ENCODE results near the gene ENAH.

Gene ENAH

DNA sequence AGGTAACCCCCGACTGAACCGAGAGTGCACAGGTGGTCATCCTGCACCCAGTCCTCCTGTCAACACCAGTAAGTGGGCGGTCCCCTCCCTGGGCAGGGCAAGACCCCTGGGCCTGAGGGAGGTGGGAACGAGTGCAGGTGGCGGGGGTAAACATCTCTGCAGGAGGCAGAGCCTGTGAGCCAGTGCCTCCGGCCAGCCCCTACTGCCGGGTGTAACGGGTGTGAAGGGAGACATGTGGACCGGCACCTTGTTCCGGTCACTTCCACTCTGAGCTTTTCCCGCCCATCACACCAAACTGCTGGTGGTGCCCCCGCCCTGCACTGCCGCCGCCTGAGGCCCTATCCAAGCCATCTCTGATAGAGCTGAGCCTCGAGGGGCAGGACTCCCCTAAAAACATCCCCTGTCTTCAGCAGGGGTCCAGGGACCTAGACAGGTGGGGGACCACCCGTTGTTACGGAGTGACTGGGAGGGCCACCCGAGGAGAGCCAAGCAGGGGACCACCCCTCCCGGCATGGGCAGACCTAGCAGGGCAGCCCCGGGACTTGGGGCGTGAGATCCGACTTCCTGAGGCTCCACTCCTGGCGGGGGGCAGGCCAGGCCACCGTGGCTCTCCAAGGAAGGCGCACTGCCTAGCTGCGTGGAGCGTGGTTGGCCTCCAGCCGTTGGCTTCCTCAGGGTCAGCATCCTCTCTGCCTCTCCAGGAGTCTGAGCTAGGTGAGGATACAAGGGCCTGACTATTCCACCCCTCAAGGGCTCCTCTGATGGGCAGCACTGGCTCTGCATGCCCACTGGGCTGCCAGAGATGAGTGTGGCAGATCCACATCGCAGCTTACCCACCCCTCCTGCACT, 181.2 kb downstream of the ENAH start:
- no peak for DNase-seq (ENCODE audit: low read depth)

DNA sequence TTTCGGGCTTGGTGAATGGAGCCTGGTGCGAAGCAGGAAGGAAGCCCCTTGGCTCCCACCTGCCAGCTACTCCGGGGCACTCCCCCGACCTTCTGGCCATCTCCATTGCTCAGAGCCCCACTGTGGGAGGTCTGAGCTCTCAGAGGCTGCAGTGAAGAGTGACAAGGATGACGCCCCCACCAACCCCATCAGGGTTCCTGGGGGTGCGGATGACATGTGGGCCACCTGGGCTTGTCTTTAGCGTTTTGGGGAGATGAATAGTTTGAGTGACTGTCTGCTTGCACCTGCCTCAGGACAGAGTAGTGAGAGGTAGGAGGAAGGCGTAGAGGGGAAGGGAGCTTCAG, 181.8 kb downstream of the ENAH start:
- DNase-seq (ENCODE audit: low read depth) = no peak

DNA sequence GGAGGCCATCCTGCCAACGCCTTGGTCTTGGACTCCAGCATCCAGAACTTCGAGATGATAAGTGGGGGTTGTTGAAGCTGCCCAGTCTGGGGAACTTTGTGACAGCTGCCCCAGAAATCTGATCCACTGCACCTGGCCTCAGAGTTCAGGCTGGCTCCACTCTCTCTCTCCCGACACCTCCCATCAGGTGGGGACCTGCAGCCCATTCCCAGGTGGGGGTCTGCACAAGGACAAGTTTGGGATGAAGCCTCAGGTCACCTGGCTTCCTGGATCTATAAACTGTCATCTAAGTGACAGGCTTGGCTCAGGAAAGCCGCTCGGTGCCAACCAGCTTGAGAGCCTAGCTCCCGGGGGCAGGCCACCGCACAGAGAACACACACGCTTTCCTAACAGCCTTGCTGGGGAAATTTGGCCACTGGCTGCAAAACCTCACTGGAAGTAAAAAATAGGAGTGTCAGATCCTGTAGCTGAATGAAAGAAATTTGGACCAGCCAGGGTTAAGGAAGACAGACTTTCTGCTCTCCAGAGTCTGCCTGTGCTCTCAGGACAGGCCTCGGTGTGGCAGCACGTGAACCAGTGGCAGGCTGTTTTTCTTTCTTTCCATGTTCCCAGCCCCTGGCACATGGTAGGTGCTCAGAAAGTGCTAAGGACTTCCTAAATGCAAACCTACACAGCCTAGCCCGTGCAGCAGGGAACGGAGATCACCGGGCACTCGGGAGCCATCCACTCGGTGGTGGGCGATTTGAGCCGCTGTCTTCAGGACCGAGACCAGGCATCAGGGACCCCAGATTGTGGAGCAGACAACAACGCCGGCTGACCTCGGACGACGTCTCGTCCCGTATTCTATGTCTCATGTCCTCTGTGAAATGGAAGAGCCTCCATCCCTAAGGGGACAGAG, 182.5 kb downstream of the ENAH start:
- DNase-seq (ENCODE audit: low read depth) = no peak

DNA sequence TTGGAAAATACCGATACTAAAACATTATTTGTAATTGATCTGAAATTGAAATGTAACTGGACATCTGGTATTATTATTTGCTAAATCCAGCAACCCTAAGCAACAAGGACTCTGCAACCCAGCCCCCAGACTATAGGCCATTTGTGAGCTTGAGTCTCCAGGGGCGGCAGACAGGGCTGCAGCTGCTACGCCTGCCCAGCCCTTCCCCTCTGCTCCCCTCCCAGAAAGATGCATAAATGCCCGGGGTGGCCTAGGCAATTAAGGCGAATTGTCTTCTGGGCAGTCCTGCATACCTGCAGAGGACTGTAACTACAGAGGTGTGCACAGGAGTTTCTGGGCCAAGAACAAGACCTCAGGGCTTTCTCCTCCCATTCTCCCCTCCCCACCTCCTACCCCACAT, 183.9 kb downstream of the ENAH start:
- DNase-seq (ENCODE audit: low read depth) = no peak

DNA sequence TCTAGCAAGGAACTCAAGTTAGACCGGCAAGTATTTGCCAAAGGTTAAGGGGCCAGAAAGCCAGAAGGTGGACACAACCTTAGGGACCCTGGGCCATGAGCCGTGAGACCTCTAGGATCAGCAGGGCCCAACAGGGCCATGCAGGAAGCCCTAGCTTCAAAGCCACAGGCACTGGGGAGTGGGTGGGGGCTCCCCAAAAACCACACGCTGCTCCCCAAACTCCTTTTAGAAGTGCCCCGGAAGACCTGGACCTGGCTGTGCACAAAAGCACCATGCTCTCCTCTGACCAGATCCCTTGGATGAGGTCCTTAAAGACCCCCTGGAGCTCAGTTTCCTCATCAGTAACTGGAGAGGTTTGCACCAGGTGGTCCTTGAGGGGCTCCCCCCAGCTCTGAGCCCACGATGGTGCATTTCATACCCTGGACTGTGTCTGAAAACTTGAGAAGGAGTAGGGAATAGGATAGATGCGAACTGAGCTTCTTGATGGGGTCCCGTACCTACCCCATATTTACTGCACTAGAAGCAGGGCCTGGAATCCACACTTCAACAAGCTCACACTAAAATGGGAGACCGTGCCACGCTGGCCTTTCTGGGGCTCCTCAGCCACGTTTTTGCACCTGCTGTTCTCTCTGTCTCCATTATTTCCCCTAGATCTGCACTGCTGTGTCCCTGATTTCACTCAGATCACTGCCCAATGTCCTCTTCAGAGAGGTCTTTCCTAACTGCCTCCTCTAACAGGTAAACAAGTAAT, 184.5 kb downstream of the ENAH start:
- DNase-seq (ENCODE audit: low read depth) = no peak

DNA sequence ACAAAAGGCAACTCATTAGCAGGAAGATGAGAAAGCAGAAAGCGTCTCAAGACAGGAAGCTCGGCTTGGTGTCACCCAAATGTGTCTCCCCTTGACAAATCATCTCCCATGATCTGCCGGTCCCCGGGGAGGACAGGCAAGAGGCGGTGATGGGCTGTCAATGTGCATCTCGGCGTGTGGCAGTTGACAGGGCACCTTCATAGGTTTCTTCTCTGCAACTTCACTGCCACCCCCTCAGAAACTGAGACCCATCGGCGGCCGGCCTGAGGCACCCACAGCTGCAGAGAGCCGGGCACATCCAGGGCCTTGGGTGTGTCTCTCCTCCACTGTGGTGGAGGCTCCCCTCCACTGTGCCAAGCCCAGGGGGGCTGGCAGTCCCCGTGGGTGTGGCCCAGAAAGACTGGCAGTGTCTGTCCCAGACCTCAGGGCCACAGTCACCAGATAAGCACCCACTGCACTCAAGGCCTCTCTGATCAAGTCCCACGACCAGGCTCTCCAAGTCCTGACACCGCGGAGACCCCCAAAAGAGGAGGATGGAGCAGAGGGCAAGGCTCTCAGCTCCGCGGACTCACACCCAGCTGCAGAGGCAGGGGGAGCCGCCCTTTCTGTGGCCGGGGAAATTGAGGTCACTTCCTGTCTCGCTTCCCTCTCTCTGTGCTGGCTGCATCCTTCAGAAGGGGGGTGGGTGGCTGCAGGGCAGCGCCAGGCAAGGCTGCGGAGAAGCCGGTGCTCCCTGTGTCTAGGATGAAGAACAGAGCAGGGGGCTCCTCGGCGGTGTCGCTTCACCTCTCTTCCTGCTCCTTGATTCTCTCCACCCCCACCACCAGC, 185.5 kb downstream of the ENAH start:
- no peak for DNase-seq (ENCODE audit: low read depth)

DNA sequence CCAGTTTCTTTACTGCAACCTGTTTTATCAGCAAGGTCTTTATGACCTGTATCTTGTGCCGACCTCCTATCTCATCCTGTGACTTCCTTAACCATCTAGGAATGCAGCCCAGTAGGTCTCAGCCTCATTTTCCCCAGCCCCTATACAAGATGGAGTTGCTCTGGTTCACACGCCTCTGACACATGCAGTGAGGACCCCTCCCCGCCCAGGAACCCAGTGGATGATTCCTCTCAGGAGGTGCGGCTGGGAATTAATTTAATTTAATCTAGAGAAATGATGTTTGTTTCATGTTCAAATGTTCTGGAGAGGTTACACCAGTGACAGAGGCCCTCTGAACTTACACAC, 186.1 kb downstream of the ENAH start:
- no peak for DNase-seq (ENCODE audit: low read depth)

DNA sequence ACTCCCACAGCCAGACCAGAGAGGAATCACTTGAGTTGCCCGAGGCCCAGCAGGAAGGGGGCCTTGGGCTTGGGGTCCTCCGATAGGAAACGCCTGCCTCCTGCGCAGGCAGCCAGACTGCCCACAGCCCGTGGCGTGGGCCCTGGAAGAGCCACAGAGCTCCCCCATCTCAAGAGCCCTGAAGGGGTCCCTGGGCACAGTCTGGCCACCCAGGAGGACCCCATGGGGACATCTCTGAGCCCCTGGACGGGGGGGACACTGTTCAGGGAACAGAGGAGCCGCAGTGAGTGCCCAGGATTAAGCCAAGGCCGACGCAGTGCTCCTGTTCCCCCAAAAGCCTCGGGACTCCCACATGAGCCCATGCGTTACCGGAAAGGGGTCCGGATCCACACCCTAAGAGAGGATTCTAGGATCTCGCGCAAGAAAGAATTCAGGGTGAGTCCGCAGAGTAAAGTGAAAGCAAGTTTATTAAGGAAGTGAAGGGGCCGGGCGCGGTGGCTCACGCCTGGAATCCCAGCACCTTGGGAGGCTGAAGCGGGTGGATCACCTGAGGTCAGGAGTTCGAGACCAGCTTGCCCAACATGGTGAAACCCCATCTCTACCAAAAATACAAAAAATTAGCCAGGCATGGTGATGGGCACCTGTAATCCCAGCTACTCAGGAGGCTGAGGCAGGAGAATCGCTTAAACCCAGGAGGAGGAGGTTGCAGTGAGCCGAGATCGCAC, 187.0 kb downstream of the ENAH start:
- DNase-seq (ENCODE audit: low read depth) = no peak

DNA sequence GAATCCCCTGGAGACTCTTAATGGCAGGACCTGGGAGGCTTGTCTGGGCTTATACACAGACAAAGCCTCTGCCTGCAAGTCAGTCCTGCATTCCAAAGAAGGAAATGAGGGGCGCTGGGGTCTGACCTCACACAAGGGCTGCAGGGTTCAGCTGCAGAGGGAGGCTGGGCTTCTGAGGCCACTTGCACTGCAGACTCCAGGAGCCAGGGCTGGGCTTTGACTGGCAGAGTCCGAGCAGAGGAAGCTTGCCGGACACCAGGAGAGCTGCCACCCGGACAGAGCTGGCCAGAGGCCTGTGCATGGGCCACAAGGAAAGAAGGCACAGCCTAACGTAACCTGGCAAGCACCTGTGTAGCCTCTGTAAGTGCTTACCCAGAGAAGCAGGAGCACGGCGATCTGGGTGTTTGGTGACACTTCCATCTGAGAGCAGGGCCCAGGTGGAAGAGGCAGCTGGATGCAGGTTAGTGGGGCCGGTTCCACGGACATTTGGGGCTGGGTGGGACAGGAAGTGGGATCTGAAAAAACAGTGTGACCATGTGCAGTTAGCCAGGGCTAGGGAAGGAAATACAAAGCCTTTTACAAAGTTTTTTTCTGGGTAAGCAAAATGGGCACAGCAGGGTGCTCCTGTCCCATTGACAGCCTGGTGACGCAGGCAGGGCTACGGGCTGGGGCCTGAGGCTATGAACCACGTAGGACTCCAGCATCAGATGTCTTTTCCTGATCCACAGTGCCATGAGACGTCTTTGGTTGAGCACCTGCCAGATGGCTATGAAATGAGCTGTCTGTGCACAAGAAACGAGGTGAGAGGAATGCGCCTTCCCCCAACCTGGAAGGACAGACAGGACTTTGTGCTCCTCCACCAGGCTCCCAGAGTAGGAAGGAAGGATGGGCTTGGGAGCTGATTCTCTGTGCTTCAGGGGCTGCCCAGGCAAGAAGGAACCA, 187.8 kb downstream of the ENAH start:
- DNase-seq (ENCODE audit: low read depth) = no peak

DNA sequence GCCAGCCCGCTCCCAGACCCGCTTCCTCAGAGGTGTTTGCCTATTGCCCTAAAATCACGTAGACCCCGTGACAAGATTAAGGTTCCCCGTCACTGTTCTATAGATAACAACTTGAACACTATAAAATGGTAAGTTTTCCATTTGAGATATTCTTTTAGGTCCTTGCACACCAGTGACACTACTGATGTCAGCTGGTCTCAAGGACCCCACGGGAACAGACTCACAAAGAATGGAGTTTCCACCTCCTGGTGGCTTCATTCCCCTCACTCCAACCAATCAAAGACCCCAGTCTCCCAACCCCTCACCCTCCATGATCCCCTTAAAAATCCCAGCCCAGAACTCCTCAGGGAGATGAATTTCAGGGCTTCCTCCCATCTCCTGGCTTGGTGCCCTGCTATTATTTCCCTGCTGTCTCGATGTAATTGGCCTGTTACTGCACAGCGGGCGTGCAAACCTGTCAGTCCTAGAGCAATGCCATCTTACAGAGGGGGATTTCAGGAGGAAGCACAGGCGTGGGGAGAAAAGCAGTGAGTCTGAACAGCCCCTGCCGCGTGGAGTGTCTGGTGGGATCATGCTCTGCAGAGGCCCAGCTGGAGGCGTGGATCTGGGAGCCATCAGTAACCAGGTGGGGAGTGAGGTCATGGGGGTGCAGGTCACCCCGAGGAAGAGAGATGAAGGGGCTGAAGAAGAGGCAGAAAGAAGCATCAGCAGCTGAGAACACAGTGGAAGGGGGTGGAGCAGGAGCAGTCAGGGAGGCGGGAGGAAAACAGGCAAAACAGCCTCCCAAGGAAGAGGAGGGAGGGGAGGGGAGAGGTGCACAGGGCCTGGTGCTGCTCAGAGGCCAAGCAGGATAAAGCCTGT, 190.0 kb downstream of the ENAH start:
- no peak for DNase-seq (ENCODE audit: low read depth)

DNA sequence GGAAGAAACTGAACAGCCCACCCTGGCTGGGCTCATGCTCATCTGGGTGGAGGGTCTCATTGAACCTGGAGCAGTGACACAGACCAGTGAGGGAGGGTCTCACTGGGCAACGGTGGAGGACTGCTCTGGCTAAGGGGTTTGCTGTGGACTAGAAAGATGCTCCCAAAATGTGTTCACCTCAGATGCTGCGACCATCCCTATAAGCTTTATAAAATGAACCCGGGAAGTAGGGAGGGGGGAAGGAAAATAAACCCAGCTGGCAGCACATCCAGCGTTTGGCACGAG, 190.6 kb downstream of the ENAH start:
- DNase-seq (ENCODE audit: low read depth) = no peak

DNA sequence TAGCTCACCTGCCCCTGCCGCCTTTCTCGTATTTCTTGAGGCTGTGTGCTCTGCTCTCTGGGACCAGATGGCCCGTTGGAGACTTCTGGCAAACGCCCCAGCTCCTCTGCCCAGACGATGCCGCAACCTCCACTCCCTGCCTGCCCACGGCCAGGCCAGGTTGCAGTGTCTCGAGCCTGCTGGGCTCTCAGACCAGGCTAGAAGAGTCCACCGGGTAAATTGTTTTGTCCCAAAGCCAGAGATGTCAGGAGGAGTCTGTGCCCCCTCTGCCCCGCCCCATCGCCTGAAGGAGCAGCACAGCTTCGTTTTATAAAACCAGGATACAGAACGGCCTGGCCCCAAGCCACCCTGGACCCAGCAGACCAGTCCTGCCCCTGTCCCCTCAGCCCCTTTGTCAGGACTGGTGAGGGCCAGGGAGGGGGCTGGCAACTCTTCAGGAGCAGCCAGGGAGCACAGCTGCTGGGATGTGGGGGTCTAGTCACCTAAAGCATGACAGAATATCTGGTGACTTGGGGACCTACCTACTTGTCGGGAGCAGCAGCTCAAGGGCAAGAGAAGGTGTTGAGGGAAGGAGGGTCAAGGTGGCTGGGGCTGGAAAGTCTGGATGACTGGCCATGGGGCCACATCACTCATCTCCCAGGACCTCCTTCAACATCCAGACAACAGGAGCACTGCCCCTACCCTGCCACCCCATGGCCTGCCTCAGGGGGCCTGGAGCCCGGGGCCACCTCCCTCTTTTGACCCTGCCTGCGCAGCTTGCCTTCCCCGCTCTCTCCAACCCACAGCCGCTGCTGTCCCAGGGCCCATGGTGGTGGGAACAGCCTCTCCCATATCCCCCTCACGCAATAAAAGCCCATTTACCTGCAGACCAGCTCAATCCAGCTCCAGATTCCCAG, 191.1 kb downstream of the ENAH start:
- no peak for DNase-seq (ENCODE audit: low read depth)

DNA sequence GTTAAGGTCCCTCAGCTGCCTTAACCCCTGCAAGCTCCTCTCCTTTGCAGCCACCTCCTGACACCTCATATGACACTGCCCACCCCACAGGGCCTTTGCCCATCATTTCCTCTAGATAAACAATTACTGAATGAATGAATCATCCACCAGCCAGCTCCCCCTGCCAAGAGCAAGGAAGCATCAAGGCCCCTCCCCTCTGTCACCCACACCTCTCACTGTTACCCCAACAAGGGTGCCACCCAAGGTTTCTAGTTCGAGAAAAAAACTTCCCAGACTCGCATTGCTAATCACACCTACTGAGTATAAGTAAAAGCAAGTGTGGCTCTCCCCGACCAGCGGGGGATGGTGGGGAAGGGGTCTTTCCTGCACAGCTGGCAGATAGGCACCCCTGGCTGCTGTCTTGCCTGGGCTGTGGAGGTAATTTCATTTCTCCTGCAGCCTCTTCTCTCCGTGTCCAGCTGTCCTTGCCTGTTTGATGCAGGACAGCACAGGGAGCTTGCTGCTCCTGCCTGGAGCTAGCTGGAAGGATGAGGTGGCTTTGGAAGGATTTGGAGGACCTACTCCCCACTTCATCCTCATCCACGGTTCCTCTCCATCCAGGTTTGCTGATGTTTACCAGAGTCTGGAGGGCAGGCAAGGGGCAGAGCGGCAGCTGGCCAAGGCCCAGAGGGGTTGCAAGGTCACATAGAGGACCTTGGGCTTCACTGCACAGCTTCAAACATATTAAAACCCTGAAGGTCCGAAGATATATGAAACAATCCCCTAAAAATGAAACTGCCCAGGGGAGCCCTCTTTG, 192.0 kb downstream of the ENAH start:
- DNase-seq (ENCODE audit: low read depth) = no peak

DNA sequence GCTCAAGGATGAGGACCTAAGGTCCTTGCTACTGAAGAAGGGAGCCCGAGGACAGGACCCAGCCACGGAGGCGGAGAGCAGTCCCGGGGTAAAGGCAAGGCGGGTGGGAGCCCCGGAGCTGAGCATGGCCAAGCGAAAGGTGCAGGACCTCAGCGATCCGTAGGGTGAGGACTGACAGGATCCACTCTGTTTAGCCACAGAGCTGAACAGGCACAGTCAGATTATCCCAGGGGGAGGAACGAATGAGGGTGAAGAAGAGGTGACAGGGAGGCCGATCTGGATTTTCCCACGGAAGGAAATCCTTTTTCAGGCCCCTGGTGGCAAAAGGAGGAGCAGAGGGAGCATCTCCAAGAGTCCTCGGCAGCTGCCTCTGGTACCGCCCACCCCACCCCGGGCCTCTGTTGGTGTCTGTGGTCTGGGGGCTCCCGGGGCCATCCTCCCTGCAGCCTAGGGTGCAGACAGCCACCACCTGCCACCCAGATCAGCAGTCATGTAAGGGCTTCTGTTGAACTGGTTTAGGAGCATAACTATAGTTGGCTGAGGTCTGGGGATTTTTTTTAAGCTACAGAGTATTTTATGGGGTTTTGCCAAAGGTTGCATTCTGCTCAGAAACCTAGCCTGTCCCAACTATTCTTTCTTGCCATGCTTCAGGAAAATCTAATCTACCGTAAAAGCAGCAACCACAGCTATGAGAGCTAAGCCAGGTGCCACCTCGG, 192.7 kb downstream of the ENAH start:
- DNase-seq (ENCODE audit: low read depth) = no peak

DNA sequence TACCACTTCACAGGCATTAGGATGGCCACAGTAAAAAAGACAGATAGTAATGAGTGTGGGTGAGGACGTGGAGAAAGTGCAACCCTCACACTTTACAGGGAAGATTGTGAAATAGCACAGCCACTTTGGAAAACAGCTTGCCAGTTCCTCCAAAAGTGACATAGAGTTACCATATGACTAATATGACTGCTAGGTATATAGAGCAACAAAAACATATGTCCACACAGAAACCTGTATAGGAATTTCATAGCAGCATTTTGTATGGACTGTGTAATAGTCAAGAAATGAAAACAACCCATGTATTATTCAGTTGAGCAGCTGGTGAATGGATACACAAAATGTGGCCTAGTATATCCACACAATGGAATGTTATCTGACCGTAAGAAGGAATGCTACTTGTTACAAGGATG, 194.7 kb downstream of the ENAH start:
- peak; percentile 76 for DNase-seq (ENCODE audit: low read depth)

DNA sequence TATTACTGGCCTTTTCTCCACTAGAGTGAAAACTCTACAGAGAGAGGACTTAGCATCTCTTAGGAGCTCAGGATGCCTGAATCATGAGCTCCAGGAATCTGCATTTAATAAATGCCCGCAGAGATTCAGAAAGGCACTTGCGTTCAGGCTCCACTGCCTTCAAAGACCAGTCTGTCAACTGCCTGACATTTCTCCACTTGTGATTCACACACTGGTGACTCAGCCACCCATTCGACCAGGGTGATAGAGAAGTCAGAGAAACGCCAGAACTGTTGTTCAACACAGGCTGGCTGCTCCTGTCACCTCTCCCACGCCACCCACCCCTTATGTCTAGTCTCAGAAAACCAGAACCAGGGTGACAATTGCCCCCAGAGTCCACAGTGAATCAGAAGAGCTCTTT, 198.2 kb downstream of the ENAH start:
- no peak for DNase-seq (ENCODE audit: low read depth)

Measured in non-pigmented ciliary epithelial cell (primary cell).